ENCODE measurements around the gene ZMIZ1.

Gene ZMIZ1

GRCh38 chr10:79052291-79053080 is 16.3 kb upstream of the ZMIZ1 start:
- no peak for DNase-seq

GRCh38 chr10:79053081-79053434 is 15.7 kb upstream of the ZMIZ1 start:
- DNase-seq: no peak

- DNase-seq: no peak
Observed at GRCh38 chr10:79053481-79054202, 15.1 kb upstream of the ZMIZ1 start.

GRCh38 chr10:79054203-79055099 is 14.3 kb upstream of the ZMIZ1 start:
- DNase-seq: no peak

GRCh38 chr10:79055100-79055782 is 13.5 kb upstream of the ZMIZ1 start:
- no peak for DNase-seq

GRCh38 chr10:79055892-79056291 is 12.9 kb upstream of the ZMIZ1 start:
- no peak for DNase-seq

GRCh38 chr10:79056361-79056735 is 12.4 kb upstream of the ZMIZ1 start:
- DNase-seq: no peak

GRCh38 chr10:79056736-79057391 is 11.9 kb upstream of the ZMIZ1 start:
- DNase-seq: no peak

GRCh38 chr10:79057481-79058275 is 11.1 kb upstream of the ZMIZ1 start:
- no peak for DNase-seq

GRCh38 chr10:79058899-79059841 is 9.6 kb upstream of the ZMIZ1 start:
- DNase-seq: no peak

GRCh38 chr10:79059859-79060379 is 8.8 kb upstream of the ZMIZ1 start:
- no peak for DNase-seq

- DNase-seq: no peak
Observed at GRCh38 chr10:79060641-79061255, 8.0 kb upstream of the ZMIZ1 start.

- DNase-seq: no peak
Observed at GRCh38 chr10:79061441-79062315, 7.1 kb upstream of the ZMIZ1 start.

- no peak for DNase-seq
Observed at GRCh38 chr10:79063071-79063491, 5.7 kb upstream of the ZMIZ1 start.

- no peak for DNase-seq
Observed at GRCh38 chr10:79063661-79064492, 4.9 kb upstream of the ZMIZ1 start.

GRCh38 chr10:79065091-79065551 is 3.6 kb upstream of the ZMIZ1 start:
- no peak for DNase-seq

GRCh38 chr10:79065853-79066252 is 2.9 kb upstream of the ZMIZ1 start:
- DNase-seq: no peak

Data from NCI-H187 (cell line).